GM21529 (cell line): ENCODE measurements around the gene IL34.

Experiments
- ATAC-seq: cut with Tn5 transposase; IDR thresholded peaks from one replicate; pipeline ENCODE4 v1.9.1; 2021; ENCODE audit not compliant: unreplicated experiment

Gene IL34

DNA sequence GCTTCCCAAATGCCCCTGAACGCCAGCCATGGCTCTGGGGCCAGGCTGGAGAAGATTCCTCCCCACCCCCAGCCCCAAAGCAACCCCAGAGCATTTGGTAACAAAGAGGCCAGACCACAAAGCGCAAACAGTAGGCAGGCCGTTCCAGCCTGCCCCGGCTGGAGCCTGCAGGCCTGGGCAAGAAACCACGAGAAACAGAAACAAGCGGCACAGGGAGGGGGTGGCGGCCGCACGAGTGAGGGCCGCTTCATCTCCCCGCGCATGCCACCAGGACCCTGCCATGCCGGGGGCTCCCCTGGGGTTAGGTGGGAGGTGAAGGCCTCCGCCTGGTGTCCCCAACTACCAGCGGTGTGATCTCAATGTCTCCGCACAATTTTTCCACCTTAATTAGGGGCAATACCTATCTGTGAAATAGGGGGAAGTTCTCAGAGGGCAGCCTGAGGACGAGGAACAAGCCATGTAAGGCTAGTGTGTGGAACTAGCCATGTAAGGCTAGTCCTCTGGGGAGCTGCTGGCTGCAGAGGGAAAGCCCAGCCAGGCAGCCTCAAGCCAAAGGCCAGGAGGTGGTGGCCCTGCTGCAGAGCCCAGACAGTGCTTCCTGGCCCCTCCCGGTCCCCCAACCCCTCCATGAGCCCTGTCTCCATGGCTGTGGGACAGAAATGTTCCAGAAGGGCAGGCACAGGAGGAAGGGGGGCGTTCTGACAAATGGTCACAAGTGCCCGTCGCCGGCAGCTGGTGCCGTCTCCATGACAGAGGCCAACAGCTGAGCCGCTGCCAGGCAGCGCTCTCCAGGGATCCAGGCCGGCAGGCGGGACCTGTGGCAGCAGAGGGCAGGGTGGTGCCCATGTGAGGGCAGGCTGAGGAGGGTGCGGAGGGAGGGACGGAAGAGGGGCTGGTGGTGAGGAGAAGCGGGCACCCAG is 54.0 kb downstream of the IL34 start:
- no peak for ATAC-seq

DNA sequence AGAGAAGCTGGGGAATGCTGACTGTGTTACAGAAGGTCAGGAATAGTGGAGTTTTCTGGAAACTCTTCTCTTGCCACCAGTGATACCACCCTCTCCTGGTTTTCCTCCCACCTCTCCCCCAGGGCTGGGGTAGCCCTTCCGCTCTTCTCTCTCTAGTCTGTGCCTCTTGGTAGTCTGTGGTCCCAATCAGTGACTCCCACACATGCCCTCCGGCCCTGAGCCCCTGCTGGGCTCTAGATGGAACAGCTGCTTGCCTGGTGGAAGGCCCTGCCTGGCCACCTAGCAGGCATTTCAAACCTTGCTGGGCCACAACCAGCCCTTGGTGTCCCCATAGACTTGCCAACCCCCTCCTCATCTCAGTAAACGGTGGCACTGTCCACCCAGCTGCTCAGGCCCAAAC is 54.7 kb downstream of the IL34 start:
- ATAC-seq: no peak

DNA sequence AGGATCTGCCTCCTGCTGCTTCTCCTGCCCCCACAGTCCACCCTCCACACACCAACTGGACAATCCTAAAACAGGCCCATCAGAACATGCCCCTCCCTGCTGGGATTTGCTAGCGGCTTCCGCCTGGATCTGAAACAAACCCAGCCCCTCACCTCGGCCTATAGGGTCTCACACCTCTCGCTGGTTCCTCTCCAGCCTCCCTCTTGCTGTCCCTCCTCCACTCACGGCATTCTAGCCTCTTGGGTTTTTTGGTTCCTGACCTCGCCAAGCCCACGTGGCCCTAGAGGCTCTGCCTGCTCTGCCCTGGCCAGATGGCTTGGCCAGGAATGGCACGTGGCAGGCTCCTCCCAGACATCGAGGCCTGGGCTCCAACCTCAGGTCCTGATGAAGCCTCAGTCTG is 55.2 kb downstream of the IL34 start:
- ATAC-seq: no peak

DNA sequence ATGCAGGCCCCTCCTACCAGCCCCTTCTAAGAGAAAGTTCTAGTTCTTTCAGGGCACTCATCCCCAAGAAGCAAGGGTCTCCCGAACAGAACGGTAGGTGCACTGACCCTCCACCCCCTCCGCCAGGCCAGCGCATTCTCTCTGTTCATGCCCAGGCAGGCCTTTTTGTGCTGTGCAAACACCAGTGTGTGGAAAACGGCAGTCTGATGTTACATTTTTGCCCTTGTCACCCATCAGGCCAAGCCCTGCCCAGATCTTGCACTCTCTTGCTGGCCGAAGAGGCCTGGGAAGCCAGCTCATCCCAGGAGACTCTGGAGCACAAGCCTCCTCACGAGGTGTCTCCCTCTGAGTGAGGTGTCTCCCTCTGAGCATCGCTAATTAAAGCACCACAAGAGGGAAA is 55.6 kb downstream of the IL34 start:
- no peak for ATAC-seq

DNA sequence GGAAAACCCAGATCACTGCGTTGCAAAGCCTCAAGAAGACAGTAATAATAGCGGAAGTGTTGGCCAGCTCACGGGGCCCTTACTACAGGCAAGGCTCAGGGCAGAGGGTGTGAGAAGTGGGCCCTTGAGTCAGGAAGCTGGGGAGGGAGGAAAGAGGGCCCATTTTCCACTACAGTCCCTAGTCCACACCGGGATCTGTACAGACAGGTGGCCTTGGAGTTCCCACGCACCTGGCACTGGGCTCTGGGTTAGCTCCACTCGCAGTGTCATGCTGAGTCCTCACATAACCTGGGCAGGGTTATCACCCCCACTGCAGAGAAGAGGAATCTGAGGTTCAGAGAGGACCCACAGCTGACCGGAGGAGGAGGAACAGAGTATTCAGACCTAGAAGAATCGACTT is 56.3 kb downstream of the IL34 start:
- no peak for ATAC-seq

DNA sequence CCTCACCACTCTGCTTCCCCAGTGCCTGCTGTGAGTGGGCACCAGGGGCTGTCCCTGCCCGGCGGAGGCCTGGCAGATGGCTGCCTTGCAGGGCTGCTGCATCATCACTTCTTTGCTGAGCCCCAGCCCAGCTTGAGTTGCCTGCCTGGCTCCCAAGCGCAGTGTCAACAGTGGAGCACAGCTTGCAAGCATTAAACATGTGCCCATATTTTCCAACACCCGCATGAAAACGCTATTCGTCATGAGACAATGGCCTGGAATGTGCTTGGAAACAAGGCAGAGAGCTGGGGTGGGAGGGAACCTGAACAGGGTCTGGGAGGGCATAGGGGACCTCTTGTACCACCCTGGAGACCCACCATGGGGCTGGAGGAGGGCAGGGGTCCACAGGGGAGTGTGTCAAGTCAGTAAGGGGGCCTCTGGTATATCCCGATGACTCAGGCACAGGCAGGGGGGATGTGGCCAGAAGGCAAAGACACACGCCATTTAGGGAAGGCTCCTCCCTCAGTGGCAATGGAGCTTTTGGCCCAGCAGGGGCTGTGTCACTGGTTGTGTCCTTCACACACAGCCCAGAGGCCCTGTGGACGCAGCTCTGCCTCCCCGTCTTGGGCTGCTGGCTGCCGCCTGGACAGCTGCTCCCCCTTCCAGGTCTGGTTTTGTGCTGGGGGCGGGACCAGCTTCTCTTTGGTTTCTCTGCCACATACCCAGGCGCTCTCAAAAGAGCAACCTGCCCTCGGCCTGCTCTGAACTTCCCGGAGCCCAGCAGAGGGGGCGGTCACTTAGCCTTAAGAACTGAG is 56.9 kb downstream of the IL34 start:
- no peak for ATAC-seq

DNA sequence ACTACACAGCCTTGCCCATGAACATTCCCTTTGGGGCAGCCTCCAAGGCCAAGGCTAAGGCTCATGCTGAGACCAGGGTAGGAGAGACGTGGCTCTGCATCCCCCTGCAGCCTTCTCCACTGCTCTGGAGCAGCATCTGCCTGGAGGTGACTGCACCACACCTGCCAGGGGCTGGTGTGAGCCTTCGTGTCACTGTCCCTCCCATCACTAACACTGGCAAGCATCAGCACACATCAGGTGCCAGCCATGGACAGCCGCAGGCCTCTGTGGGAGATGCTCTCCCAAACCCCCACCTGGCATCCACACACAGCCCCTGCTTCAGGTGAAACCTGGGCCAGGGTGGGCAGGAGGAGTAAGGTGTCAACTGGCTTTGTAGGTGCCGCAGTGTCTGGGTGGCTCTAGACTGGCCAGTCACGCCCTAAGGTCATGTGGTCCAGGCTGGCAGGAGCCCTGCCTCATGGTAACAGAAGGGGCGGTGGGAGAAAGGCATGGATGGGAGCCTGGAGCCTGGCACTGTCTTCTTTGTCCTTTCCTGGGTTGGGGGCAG is 57.5 kb downstream of the IL34 start:
- no peak for ATAC-seq

DNA sequence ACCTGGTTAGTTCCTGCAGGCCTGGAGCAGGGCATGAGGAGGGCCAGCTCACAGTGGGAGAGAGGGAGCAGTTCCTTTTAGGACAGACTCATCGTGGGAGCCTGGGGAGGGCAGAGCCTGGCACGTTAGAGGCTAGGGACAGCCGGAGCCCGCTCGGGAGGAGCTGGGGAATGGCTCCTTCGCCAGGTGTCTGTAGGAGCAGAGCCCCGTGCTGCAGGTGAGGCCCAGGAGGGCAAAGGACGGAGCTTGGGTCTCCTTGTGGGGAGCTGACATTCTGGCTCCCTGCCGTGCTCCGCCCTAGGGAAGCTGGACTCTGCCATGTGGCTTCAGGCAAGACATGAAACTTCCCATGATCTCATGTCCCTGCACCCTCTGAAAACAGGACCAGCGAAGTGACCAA is 58.2 kb downstream of the IL34 start:
- no peak for ATAC-seq

DNA sequence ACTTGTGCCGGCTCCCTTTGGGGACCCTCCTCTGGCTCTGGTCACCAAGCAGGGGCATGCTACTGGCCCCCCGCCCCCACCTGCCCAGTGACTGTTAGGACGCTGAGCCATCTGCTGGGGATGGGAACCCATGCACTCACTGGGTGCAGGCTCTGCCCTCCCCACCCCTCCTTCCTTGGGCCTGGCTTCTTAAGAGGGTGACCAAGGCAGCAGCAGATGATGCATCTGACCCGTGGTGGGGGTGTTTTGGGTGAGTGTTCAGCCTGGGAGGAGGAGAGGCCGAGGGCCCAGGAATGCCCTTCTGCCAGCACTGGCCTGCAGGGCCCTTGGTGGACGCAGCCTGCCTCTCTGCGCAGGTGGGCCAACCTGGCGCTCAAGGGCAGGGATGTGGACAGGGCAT is 58.7 kb downstream of the IL34 start:
- ATAC-seq: no peak

DNA sequence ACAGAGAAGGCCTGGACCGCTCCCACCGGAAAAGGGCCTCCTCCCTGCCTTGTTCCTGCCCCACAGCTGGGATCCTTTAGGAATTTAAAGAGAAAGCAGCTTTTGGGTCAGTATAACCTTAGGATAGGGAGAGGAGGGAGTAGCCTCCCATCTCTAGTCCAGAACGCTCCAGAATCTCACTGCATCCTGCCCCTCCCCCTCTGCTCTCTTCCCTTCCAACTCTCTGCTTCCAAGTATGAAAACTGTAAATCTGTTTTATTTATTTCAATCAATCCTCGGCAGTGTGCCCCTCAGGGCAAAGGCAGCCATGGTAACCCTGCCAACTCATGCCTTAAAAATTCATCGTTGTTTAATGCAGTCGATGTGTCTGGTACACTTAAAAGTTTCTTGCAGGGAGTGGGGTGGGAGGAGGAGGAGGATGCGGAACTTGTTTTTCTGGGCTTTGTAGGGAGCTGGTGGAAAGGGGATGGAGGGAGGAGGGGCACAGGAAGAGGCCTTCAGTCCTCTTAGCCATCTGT is 60.6 kb downstream of the IL34 start:
- ATAC-seq: no peak

DNA sequence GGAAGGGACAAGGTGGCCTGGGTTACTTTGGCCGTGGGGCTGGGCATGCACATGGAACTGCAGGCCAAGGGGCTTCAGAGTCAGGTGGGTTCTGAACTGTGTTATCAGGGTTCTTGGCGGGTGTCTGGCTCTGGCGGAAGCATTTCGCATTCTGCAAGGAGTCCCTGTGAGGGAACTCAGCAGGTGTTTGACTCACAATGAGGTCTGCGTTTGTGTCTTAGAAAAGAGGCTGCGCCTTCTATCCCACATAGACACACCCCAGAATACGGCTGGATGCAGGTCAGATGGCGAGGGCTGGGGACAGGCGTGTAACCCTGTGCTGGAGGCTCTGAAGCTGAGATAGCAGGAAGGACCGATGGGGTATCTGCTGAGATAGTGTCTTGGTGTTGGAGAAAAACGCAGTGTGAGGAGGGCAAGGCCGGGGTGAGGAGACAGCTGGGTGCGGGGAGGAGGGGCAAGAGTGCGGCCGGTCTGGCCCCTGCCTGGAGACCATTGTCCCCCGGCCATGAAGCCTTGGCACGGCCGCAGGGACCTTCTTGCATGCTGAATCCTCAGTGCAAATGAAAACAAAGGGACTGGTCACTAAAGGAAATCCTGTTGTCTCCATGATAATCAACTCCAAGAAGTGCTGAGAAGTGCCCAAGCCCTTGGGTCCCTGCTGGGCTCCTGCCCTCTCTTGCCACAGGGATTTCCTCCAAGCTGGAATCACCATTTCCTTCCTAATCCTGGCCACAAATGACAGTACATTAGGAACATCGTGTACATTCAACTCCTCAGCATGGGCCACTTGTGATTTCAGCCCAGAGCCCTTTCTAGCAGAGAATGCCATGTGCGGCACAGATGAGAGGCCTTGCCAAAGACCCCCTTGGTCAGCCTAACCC is 62.2 kb downstream of the IL34 start:
- no peak for ATAC-seq

DNA sequence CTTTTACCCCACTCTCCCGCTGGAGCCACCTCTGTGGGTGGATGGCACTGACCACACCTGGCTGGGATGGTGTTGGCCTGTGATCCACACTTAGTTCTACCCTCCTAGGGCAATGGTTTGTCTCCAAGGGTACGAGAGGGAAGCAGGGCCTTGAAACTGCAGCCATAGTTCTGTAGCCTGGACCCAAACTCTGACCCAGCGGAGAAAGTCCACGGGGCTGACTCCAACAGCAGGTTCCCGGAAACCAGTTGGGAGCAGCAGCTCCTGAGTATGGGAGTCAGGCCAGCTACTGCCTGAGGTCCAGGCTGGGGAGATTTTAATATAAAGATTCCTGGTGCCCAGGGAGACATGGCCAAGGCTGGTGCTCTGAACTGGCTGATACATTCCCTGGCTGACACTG is 63.1 kb downstream of the IL34 start:
- no peak for ATAC-seq

DNA sequence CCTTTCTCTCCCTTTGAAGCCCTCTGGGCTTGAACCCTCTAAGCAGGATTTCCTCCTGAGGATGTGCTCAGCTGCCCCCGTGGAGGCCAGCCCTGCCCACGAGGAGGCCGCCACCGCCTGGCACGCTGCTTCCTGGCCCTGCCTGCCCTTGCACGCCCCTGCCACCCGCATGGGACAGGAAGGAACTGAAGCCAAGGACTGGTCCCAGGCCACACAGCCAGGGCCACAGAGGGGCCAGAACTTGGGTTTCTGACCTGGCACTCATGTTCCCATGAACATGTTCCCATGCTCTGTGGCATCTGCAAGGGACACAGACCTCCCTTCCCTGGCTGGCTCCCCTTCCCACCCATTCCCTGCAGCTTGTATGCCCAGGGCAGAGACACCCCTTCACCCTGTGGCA is 63.6 kb downstream of the IL34 start:
- ATAC-seq: no peak
